Measurements from ENCODE around the gene NOTCH4.
"Not testable (repeated sequence)": the region's sequence is repeated elsewhere in the genome, so short reads cannot be mapped to it uniquely, and the experiment has no call there.

The NOTCH4 gene

DNA sequence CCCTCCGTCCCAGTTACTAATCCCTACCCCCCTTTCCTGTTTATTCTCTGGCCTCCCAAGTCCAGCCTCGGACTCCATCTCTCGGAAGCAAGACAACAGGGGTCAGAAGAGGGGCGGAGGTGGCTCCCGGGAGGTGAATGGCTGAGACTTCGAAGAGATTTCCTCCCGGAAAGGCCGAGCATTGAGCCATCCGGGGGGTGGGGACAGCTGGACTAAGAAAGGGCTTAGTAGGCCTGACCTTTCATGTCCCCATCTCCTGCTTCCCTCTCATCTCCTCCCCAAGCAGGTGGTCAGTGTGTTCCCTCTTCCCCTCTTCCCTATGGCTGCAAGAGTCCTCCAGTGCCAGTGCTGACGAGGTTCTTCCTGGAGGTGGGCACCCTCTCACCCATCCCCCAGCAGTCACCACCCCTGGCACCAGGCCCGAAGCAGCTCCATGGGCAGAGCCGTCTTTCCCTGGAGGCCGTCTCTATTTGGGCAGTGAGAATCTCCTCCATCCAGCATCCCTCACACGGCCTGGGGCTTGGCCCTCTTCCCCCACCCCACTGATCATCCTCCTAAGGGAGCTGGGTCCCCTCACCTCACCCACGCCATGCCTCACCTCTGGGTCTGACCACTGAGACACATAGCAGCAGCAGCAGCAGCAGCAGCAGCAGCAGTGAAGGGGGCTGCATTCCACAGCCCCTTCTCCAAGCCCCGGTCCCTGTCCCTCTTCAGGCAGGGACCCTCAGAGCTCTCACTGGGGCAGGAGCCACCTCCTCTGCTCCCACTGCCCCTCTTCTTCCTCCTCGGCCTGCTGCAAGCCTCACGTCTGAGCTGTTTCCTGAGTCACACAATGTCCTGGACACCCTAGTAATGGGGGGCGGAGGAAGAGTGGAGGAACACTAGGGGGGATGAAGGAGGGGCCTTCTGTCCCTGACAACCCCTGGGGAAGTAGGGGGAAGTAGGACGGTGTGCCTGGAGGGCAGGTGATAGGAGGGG lies at the start of gene NOTCH4:
NOTCH4 (minus strand) TSS at position 810 of the 978 bp plus-strand sequence; CDS start at position 671, 139 bp downstream.
- no peak for DNase-seq

DNA sequence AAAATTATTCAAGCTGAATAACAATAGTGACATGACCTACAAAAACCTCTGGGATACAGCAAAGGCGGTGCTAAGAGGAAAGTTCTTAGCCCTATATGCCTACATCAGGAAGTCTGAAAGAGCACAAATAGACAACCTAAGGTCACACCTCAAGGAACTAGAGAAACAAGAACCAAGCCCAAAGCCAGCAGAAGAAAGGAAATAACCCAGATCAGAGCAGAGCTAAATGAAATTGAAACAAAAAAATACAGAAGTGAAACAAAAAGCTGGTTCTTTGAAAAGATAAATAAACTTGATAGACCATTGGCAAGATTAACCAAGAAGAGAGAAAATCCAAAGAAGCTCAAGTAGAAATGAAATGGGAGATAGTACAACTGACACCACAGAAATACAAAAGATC lies 47.6 kb upstream of the NOTCH4 start:
- DNase-seq, result no peak

DNA sequence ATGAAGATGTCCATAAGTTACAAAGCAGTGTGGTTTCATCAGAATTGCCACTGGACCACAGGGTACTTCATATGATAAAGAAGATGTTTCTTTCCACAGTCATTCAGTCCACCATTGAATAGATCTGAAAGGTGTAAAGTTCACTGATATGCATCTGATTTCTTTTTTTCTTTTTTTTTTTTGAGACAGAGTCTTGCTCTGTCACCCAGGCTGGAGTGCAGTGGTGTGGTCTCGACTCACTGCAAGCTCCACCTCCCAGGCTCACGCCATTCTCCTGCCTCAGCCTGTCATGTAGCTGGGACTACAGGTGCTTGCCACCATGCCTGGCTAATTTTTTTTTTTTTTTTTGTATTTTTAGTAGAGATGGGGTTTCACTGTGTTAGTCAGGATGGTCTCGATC lies 44.6 kb upstream of the NOTCH4 start:
- DNase-seq, result not testable (repeated sequence)

DNA sequence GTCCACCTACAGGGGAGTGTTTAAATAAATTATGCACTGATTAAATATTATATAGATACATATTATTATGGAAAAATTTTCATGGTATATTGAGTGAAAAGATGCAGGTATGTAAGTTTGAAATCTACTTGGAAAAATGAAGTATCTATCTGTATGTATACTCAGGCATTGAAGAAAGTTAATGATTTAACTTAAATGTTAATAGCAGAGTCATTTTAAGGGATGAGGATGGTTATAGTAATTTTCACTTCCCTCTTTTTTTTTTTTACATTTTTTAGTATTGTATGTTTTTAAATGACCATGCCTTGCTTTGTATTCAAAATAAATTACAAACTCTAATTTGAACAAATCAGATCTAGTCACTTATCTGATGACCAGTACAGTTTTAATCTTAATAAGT lies 43.2 kb upstream of the NOTCH4 start:
- DNase-seq, result no peak

DNA sequence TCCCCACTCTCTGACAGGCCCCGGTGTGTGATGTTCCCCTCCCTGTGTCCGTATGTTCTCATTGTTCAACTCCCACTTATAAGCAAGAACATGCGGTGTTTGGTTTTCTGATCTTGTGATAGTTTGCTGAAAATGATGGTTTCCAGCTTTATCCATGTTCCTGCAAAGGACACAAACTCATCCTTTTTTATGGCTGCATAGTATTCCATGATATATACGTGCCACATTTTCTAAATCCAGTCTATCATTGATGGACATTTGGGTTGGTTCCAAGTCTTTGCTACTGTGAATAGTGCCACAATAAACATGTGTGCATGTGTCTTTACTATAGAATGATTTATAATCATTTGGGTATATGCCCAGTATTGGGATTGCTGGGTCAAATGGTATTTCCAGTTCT lies 33.4 kb upstream of the NOTCH4 start:
- not testable (repeated sequence) for DNase-seq

DNA sequence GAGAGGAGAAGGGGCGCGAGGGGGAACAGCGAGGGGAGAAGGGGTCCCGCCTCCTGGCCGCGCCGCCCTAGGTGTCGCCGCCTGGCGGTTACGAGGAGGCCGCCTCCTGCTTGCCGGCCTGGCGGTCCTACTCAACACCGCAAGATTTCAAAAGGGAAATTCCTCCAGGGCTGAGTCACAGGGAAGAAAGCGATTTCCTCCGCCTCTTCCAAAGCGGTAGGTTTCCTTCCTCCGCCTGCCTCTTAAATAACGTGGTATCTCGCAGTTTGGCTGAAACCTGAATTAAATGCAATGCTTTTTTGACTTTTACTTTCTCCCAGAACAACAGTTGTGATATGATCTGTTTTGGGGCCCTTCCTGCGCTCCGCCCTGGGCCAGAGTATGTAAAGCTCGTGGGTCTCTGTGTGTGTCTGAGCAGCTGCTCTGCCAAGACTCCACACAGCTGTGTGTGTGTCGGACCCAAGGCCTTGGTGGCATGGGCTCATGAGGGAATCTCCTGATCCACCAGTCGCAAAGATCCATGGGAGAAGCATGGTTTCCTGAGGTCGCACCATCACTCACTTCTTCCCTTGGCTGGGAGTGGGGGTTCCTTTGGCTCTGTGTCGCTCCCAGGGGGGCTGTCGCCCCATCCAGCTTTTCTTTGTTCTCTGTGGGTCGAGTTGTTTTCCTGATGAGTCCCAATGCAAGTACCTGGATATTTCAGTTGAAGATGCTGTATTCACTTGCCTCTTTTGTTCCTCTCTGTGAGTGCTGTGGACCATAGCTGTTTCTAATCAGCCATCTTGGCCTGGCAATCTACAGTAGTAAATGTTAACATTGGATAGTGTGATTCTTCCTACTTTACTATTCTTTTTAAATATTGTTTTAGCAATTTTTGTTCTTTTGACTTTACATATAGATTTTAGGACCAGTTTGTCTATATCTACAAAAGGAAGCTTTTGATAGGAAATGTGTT lies 31.6 kb upstream of the NOTCH4 start:
- no peak for DNase-seq

DNA sequence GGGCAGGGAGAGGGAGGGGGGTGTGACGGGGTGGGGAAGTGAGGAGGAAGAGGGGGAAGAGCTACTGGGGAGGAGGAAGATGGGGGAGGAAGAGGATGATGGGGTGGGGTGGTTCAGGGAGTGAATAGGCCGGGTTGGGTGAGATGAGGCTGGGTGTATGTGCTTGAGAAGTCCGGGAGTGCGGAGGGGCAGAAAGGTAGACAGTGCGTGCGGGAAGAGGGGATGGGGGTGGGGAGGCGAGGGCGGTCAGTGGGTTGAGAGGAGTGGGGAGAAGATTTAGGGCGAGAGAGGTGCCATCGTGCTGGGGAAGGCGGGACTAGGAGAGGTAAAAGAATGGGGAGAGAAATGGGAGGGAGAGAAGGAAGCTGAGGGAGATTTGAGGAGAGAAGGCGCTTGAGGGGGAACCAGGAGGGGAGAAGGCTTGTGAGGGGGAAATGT lies 30.9 kb upstream of the NOTCH4 start:
- no peak for DNase-seq

DNA sequence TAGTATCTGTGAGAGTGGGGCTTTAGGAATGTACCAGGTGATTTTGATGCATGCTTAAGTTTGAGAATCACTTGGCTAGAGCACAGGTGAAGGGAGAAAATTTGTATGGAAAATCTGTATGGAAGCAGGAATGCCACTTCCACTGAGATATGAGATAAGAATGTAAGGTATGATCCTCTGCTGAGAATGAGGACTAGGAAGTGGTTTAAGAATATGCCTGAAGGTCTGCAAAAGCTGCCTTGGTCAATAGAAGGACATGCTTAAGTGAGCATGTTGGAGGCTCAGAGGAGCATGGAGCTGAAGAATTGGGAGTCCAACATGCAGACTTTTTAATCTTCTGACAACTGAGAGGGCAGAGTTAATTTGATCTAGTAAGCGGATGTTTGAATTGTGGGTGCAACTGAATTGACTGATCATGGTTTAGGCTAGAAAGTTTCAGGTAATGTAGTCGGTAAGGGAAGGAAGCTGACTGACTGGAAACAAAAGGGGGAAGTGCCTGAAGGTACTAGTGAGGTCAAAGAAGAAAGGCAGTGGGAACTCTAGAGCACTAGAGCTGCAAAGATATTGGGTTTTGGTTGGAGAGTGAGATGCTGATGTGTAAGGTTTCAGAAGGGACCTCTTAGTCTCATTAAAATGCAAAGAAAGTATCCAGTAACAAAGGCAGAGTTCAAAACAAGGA lies 28.6 kb upstream of the NOTCH4 start:
- no peak for DNase-seq

DNA sequence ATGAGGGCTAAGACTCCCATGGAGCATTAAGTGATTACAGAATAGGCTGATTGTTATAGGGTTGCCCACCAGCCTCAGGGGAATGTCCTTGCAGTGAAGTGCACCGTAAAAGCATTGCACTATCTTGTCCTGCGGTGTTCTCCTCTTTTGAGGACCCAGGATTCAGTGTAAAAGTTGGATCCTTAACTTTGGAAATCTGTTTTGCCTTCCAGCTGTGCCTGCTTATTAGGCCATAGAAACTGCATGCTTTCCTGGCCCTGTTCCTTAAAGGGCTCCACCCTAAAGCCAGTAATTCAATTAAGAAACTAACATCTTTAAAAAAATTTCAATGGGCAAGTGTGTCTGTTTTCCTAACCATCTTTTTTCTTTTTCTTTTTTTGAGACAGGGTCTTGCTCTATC lies 25.4 kb upstream of the NOTCH4 start:
- DNase-seq, result no peak

DNA sequence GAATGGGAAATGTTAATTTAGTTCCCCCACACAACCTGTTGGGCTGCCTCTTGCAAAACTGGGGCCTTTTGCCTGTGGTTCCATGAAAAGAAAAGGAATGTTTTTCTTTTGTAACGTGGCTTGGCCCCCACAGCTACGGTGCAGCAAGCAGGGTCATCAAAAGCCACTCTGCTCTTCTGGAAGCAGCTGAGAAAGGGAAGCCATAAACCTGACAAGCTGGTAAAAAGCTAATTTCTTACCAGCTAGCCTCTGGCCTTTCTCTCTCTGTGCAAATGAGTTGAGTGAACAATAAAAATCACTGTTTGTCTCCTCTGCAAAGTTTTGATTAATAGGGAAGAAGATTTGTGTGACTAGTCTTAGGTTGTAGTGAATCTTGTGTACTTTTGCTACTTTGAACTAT lies 23.5 kb upstream of the NOTCH4 start:
- no peak for DNase-seq

DNA sequence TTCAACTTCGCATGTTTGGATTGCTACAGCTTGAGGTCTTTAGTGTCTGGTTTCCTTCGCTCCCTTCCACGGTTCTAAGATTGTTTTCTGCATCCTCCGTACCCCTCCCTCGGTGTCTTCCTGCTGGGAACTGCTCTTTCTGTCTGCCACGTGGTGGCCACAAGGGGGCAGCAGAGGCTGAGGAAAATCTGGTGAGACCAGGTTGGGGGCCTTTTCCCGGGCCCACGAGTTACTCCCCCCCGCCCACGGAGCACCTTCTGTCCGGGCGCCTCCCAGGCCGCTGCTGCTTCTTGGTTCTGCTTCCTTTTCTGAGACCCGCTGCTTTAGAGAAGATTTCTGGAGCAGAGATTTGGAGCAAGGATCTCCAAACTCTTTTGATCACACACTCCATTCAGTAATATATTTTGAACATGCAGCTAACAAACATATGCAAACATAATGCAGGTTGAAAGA lies 21.1 kb upstream of the NOTCH4 start:
- DNase-seq, result peak; percentile 8

DNA sequence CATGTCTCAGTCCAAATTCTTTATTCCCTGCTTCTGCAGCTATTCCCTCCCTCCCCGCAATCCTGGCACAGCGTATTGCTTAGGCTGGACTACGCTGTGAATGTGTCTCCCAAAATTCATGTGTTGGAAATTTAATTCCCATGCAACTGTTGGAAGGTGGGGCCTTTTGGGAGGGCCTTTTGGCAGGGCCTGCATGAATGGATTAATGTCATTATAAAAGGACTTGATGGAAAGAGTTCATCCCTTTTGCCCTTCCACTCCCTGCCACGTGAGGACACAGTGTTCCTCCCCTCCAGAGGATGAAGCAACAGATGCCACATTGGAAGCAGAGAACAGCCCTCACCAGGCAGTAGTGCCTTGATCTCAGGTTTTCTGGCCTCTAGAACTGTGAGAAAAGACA lies 20.4 kb upstream of the NOTCH4 start:
- no peak for DNase-seq

DNA sequence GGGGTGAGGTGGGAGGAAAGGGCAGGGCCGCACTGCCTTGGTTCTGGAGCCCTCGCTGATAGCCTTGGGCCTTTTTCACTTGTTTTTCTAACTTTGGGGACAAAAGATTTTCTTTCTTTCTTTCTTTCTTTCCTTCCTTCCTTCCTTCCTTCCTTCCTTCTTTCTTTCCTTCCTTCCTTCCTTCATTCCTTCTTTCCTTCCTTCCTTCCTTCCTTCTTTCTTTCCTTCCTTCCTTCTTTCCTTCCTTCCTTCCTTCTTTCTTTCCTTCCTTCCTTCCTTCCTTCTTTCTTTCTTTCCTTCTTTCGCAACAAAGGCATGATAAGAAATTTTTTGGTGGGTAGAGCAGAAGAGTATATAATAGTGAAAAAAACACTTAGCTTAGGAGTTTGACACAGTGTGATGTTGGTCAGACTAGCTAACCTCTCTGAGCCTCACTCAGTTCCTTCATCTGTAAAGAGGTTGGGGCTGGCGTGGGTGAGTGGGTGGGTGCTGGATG lies 18.5 kb upstream of the NOTCH4 start:
- not testable (repeated sequence) for DNase-seq

DNA sequence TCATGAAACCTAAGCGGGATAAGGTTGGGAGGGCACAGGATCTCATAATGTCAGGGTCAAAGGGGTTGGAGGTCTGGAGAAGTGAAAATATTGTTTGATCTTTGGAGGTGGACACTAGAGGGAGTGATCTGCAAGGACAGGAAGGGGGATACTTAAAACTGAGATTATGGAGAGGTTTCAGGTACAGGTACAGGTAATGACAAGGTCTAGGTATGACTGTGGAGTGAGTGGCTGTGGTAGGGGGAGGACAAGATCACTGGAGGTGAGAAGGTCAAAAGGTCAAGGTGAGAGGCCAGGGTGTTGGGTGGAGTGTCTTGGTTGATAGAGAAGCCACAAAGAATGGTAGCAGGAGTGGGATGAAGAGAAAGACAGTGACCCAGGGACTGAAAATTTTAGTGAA lies 16.8 kb upstream of the NOTCH4 start:
- DNase-seq, result no peak

DNA sequence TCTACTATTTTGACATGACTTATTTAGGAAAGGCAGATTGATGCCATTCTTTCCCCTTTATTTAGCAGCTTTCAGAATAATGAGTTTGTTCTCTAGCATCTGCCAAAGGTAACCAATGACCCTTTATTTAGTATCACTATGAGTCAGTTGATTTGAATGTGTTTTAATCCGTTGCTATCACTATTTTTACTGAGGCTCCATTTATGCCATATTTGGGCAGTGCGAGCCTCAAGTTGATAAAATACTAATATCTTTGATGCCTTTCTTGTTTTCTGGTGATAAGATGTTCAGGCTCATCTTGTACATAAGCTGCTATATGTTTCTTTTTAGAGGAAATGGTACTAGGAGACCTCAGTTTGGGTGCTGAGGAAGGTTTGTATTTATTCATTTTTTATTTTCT lies 15.6 kb upstream of the NOTCH4 start:
- no peak for DNase-seq

DNA sequence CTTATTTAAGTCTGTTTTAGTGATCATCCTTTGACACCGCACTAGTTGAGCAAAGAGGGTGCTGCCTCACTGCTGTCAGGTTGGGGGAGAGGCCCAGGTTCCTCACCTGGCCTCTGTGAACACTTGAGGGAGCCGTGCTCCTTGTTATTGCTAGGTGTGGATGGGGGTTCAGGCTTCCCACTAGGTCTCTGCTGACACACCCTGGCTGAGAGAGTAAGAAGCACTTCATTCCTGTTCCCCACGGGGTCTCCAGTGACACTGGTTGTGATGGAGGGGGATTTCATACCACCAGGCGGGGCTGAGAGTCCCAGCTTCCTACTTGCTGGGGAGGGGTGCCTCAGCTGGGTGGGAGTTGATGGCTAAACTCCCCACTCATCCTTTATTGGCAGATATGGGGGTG lies 11.1 kb upstream of the NOTCH4 start:
- no peak for DNase-seq

DNA sequence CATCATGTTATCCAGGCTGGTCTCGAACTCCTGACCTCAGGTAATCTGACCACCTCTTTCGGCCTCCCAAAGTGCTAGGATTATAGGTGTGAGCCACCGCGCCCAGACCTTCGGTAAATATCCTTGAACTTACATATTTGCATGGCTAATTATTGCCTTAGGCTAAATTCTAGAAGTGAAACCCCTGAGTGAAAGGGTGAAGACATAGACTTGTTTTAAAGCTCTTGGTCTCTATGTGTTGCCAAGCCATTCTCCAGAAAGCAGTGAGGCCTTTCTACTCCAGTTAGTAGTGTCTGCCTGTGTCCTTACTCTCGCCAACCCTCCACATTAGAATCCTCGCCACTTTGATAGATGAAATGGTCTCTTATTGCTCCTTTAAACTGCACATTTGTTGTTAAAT lies 2.6 kb upstream of the NOTCH4 start:
- DNase-seq, result no peak

DNA sequence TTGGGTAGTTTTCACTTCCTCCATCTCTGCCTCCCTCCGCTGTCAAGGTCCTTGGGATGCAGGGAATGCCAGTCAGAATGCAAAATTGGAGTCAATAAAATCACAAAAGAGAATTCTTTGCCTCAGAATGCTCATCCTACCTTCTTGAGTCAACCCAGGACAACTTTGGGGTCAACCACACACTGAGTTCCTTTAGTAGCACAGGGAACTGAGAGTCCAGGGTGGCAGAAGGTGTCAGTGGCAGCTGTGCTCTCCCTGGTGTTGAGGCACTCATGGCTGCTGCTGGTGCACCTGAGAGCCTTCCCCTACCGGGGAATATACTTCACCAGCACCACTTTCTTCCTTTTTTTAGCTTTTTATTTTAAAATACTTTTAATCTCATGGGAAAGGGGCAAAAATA lies 829 bp upstream of the NOTCH4 start:
- no peak for DNase-seq

DNA sequence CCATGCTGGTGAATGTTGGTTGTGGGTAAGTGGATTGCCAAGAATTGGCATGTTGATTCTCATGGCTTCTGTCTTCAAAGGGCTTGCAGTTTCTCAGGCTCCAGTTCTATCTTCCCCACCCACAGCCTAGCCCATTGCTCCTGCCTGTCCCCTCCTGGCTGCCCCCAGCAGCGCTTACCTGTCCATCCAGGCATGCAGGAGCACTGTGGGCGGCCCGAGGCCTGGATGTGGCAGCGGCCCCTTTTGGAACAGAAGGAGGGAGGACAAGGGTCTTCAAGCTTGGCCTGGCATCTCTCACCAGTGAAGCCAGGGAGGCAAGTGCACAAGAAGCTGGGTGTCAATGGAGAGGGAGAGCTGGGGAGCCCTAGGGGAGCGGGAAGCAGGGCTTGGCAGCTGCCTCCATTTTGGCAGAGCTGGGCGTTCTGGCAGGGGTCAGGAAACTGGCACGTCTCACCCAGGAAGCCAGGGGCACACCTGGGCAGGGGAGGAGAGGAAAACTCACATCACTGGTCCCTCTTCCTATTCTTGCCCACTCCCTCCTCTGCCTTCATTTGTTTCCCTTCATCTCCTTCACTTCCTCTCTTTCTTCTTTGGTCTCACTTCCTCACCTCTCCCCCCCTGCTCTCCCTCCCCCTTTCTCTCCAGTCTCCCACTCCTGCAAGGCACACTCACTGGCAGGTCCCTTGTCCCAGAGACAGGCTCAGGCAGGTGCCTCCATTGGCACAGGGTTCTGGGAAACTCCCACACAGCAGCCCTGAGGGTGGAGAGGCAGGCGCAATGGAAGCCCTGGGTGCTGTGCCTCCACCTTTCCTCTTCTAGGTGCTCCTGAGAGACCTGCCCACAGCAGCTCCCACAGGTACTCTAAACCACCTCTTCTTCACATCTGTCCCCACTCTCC lies 1.3 kb downstream of the NOTCH4 start:
- DNase-seq, result no peak

DNA sequence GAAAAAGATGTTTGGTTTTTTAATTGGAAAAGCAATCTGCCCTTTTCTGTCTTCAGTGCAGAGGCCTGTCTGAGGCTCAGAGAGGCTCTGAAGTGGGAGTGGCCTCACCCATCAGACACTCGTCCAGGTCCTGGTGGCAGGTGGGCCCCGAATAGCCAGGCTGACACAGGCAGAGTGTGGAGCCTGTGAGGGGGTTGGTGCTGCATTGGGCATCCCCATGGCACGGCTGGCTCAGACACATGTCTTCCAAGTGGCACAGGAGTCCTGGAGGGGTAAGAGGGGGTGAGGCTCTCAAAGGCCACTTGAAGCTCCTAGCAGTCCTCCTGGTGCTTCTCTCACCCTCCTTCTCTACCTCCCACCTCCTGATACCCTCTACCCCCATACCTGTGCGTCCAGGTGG lies 3.8 kb downstream of the NOTCH4 start:
- no peak for DNase-seq

DNA sequence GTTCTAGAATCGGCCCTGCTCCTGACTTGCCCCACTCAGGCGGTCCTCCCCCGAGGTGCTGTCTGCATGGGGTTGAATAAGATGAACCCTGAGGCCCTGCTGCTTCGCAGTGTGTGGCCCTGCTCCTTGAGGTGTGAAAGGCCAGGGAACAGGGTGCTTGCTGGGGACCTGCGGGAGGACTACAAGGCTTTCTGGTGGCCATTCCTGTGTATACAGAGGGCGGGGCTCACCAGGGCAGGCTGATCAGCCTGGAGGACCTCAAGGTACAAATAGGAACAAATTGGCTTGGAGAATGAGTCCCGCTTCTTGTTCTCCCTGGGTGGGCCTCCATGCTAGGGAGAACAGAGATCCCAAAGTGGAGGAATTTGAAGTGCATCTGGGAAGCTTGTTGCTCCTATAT lies 5.7 kb downstream of the NOTCH4 start:
- no peak for DNase-seq

DNA sequence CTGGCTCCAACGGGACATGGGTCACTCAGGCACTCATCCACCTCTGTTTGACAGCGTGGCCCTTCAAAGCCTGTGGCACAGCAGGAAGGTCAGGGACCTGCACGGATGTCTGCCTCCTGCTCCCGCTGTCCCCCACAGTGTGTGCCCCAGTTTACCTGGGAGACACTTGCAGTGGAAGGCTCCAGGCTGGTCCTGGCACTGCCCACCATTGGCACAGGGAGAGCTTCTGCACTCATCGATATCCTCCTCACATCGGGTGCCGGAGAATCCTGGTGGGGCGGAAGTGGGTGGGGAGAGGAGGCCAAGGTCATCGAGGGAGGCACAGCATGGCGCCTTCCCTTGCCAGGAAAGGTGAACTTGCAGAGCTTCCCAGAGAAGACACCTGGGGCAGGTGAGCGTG lies 6.9 kb downstream of the NOTCH4 start:
- no peak for DNase-seq
